ENCODE results near the gene FSTL3.

GRCh38 chr19:648904-649801, 27.0 kb upstream of the FSTL3 start:
- no peak for TF ChIP-seq CTCF (IDR thresholded peaks at IDR 0.05)
- TF ChIP-seq POLR2AphosphoS5 (IDR thresholded peaks at IDR 0.05; ENCODE audit: low read depth, low read length) = no peak
- TF ChIP-seq TCF7L2 (IDR thresholded peaks at IDR 0.05; ENCODE audit: low read depth, low read length) = no peak
- no peak for TF ChIP-seq SIN3A (IDR thresholded peaks at IDR 0.05; ENCODE audit: borderline replicate concordance, insufficient read depth, low read depth, low read length)
- no peak for TF ChIP-seq REST (IDR thresholded peaks at IDR 0.05; ENCODE audit: insufficient read depth in 1 of 2, low read depth in 2 of 2, low read length in 1 of 2)

Measured in Panc1 (cell line).